Measurements from ENCODE around the gene BICDL1. TPM values are rescaled to one million over a fixed set of nuclear protein-coding genes. Genes with fewer than 3 reads are reported as not detected.
A peak's percentile ranks its signal among the peaks of the same experiment; 100 is the strongest.

The BICDL1 gene
- total and polyA plus RNA-seq, 10 of the 15 experiments (the other 5 are each of a cell fraction or from before 2014, with no cell fraction given): 0.72 to 12.3 (median 4.2) TPM

DNA sequence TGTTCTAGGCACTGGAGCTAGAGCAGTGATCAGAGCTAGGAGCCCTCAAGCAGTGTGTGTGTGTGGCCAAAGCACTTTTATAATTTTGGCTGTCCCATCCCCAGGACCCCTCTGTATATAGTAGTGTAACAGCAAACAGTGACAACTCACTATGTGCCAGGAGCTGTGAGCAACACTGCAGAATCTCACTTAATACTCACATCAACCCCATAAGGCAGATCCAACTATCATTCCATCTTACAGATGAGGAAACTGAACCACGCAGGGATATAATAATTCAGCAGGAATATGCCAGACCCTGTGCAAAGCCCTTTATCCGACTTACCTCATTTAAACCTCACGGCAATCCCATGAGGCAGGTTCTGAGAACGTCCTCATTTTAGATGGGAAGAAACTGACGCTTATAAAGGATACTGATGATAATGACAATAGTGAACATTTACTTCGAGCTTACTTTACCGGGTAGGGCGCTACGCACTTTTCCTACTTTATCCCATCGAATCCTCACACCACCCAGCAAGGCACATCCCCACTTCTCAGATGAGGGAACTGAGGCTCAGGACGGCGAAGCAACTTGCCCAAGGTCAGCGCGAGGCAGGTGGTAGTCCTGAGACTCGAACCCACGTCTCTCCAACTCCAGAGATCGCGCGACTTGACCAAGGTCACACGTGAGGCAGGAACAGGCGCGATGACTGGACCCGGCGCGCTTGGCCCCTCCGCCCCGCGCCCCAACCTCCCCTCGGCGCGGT, 126.8 kb downstream of the BICDL1 start (continued):
- TF ChIP-seq EZH2 (IDR thresholded peaks at IDR 0.05; ENCODE audit: borderline replicate concordance, control insufficient read depth, low read depth, low read length): no peak
- TF ChIP-seq NFYA (IDR thresholded peaks at IDR 0.05; ENCODE audit: borderline replicate concordance, low read depth, low read length): no peak
- TF ChIP-seq NR2F1 (conservative IDR thresholded peaks at IDR 0.05): peak; percentile 29; the same call in 1 of the 2 replicates
- no peak for TF ChIP-seq KAT2A (conservative IDR thresholded peaks at IDR 0.05; ENCODE audit: control insufficient read depth, low read depth, low read length)
- TF ChIP-seq EED (IDR thresholded peaks at IDR 0.05; ENCODE audit: low read depth): no peak
- no peak for TF ChIP-seq SMAD1 (IDR thresholded peaks at IDR 0.05; ENCODE audit: low read depth, partially characterized antibody)
- no peak for TF ChIP-seq CHD1 (IDR thresholded peaks at IDR 0.05; ENCODE audit: low read depth, low read length)
- TF ChIP-seq, protein P1, sequence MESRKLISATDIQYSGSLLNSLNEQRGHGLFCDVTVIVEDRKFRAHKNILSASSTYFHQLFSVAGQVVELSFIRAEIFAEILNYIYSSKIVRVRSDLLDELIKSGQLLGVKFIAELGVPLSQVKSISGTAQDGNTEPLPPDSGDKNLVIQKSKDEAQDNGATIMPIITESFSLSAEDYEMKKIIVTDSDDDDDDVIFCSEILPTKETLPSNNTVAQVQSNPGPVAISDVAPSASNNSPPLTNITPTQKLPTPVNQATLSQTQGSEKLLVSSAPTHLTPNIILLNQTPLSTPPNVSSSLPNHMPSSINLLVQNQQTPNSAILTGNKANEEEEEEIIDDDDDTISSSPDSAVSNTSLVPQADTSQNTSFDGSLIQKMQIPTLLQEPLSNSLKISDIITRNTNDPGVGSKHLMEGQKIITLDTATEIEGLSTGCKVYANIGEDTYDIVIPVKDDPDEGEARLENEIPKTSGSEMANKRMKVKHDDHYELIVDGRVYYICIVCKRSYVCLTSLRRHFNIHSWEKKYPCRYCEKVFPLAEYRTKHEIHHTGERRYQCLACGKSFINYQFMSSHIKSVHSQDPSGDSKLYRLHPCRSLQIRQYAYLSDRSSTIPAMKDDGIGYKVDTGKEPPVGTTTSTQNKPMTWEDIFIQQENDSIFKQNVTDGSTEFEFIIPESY (IDR thresholded peaks at IDR 0.05): no peak
- TF ChIP-seq SREBF1 (IDR thresholded peaks at IDR 0.05; ENCODE audit: low read length): no peak
- TF ChIP-seq SMARCA5 (IDR thresholded peaks at IDR 0.05): 0 out of 2 replicates have a peak, but pooled peaks have one; percentile 50
- TF ChIP-seq, protein P2, sequence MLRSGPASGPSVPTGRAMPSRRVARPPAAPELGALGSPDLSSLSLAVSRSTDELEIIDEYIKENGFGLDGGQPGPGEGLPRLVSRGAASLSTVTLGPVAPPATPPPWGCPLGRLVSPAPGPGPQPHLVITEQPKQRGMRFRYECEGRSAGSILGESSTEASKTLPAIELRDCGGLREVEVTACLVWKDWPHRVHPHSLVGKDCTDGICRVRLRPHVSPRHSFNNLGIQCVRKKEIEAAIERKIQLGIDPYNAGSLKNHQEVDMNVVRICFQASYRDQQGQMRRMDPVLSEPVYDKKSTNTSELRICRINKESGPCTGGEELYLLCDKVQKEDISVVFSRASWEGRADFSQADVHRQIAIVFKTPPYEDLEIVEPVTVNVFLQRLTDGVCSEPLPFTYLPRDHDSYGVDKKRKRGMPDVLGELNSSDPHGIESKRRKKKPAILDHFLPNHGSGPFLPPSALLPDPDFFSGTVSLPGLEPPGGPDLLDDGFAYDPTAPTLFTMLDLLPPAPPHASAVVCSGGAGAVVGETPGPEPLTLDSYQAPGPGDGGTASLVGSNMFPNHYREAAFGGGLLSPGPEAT (IDR thresholded peaks at IDR 0.05; ENCODE audit: low read depth): no peak
- no peak for TF ChIP-seq RAD21 (IDR thresholded peaks at IDR 0.05; ENCODE audit: insufficient read depth, low read depth, low read length)
- TF ChIP-seq NRF1 (conservative IDR thresholded peaks at IDR 0.05; ENCODE audit: low read depth, low read length): no peak
- TF ChIP-seq CEBPB (IDR thresholded peaks at IDR 0.05; ENCODE audit: borderline replicate concordance in 1 of 2, low read depth in 2 of 2, low read length in 2 of 2): no peak
- TF ChIP-seq CREB1 (IDR thresholded peaks at IDR 0.05; ENCODE audit: low read depth): no peak
- no peak for TF ChIP-seq POLR2AphosphoS5 (IDR thresholded peaks at IDR 0.05; ENCODE audit: low read length)
- no peak for TF ChIP-seq ASH2L (IDR thresholded peaks at IDR 0.05; ENCODE audit: borderline replicate concordance, low read depth)
- TF ChIP-seq ETV6 (conservative IDR thresholded peaks at IDR 0.05 in 1 of 2, IDR thresholded peaks at IDR 0.05 in 1 of 2; ENCODE audit: borderline replicate concordance in 1 of 2, low read depth in 1 of 2): no peak
- TF ChIP-seq, protein P3, sequence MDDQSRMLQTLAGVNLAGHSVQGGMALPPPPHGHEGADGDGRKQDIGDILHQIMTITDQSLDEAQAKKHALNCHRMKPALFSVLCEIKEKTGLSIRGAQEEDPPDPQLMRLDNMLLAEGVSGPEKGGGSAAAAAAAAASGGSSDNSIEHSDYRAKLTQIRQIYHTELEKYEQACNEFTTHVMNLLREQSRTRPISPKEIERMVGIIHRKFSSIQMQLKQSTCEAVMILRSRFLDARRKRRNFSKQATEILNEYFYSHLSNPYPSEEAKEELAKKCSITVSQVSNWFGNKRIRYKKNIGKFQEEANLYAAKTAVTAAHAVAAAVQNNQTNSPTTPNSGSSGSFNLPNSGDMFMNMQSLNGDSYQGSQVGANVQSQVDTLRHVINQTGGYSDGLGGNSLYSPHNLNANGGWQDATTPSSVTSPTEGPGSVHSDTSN (IDR thresholded peaks at IDR 0.05; ENCODE audit: insufficient replicate concordance, low read depth, low read length): no peak
- no peak for TF ChIP-seq PML (IDR thresholded peaks at IDR 0.05; ENCODE audit: low read length)
- TF ChIP-seq SREBF2 (IDR thresholded peaks at IDR 0.05; ENCODE audit: low read length): no peak
- TF ChIP-seq, protein P4, sequence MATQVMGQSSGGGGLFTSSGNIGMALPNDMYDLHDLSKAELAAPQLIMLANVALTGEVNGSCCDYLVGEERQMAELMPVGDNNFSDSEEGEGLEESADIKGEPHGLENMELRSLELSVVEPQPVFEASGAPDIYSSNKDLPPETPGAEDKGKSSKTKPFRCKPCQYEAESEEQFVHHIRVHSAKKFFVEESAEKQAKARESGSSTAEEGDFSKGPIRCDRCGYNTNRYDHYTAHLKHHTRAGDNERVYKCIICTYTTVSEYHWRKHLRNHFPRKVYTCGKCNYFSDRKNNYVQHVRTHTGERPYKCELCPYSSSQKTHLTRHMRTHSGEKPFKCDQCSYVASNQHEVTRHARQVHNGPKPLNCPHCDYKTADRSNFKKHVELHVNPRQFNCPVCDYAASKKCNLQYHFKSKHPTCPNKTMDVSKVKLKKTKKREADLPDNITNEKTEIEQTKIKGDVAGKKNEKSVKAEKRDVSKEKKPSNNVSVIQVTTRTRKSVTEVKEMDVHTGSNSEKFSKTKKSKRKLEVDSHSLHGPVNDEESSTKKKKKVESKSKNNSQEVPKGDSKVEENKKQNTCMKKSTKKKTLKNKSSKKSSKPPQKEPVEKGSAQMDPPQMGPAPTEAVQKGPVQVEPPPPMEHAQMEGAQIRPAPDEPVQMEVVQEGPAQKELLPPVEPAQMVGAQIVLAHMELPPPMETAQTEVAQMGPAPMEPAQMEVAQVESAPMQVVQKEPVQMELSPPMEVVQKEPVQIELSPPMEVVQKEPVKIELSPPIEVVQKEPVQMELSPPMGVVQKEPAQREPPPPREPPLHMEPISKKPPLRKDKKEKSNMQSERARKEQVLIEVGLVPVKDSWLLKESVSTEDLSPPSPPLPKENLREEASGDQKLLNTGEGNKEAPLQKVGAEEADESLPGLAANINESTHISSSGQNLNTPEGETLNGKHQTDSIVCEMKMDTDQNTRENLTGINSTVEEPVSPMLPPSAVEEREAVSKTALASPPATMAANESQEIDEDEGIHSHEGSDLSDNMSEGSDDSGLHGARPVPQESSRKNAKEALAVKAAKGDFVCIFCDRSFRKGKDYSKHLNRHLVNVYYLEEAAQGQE (IDR thresholded peaks at IDR 0.05; ENCODE audit: low read depth, low read length): no peak
